GM18498 (cell line): ENCODE measurements around the gene DSE.

ENCODE experiments used
- ATAC-seq: cut with Tn5 transposase; IDR thresholded peaks from one replicate; pipeline ENCODE4 v1.9.1; 2021; ENCODE audit warnings: mild to moderate bottlenecking, moderate library complexity; ENCODE audit not compliant: unreplicated experiment

The DSE gene

DNA sequence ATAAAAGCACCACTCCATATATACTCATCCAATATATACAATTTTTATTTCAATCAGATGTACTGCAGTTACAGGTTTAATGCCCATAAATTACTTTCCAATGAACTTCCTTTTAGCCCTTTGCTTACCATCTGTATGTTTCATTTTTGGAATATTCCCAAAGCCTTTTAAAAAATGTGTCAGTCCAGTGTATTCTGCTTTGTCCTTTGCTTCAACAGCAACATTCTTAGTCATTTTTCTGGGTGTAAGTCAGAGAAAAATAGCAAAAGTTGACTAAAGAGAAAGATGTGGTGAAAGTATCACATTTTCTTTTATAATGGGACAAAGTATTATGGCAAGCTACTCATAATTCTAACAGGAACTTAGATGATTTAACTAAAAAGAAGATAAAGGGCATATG, 15.2 kb downstream of the DSE start:
- ATAC-seq = no peak

DNA sequence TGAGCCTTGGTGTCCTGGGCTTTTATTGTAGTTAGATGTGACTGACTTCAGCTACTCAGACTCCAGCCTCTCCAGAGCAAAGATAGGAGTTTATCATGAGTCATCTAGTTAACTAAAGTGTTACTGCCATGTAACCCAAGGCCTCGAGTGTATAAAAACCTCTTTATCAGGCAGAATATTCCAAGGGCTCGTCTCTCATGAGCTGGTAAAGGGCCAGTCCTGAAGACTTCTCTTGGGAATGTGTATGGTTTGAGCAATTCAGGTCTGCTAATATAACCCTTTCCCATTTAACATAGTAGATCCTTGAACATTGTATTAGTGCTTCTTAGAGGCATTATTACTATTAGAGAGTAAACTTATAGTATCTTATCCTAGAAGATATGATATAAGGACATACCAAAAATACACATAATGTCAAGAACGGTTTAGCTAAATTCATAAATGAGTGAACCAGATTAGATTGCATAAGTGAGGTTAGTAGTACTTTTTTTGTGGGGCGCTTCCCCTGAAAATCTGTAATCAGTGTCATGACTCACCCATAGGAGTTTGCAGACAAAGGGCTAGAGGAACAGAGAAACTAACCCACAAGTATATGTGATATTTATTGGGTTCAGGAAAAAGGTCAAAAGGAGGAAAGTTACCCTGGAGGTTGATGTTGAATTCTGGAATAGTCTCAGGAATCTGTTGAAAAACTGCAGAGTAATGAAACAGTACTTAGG, 16.0 kb downstream of the DSE start:
- ATAC-seq = peak; percentile 38

DNA sequence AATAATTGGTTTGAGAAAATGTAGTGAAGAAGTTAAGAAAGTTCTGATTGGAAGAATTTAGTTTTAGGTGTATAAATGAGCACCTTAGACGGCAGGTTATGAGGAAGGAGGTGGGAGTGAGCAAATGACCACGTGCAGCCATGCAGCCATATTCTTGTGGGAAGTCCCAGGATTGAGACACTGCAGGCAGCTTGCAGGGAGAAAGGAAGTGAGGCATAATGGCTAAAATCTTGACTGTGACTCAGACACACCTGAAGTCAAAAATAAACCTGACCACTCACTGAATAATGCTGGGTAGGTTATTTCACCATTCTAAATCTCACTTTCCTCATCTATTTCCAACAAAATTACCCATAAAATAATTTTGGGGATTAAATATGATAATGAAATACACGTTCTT, 16.6 kb downstream of the DSE start:
- ATAC-seq = peak; percentile 51

DNA sequence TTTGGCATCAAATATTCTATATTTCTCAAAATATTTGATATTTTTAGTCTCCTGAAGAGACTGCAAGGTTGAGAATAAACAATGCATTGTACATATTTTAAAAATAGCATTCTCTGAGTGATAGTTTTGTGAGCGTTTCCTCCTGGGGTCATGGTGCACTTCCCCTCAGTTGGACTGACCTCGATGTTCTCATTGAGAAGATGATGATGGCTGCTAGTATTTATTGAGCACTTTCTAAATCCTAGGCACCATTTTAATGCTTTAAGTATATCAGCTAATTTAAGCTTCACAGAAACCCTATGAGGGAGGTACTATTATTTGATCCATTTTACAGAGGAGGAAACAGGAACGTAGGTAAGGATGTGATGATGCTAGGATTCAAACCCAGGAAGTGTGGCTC, 18.2 kb downstream of the DSE start:
- no peak for ATAC-seq

DNA sequence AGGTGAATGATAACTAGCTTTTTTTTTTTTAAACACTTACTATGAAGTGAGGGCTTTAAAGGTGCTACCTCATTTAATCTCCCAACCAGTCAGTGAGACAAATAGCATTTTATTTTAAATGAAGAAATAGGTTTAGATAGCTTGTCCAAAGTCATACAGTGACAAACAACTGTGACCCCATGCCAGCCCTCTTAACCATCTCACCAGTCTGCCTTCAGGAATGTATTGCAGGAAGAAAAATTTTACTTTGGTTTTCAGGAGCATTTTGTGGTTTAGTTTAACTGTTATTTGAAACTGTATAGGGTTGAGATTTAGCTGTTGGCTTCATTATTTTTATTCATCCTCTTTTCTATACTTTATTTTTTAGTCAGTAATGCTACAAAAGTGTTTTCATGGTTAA, 18.6 kb downstream of the DSE start:
- no peak for ATAC-seq

DNA sequence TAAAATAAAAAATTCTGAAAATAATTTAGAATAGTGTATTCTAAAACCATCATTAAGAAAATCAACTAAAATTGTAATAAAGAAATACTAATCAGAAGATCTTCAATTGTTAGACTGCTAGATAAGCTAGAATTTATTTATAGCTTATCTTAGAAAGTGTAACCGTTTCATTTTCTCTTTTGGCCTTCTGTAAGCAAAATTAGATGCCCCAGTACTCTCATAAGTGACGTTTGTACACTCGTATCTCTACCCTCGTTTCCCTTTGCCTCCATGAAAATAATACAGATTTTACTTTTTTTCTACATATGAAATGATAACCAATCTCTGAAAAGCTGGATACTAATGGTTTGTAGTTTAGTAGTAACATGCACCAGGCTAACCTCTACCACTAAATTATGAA, 19.8 kb downstream of the DSE start:
- ATAC-seq = peak; percentile 52

DNA sequence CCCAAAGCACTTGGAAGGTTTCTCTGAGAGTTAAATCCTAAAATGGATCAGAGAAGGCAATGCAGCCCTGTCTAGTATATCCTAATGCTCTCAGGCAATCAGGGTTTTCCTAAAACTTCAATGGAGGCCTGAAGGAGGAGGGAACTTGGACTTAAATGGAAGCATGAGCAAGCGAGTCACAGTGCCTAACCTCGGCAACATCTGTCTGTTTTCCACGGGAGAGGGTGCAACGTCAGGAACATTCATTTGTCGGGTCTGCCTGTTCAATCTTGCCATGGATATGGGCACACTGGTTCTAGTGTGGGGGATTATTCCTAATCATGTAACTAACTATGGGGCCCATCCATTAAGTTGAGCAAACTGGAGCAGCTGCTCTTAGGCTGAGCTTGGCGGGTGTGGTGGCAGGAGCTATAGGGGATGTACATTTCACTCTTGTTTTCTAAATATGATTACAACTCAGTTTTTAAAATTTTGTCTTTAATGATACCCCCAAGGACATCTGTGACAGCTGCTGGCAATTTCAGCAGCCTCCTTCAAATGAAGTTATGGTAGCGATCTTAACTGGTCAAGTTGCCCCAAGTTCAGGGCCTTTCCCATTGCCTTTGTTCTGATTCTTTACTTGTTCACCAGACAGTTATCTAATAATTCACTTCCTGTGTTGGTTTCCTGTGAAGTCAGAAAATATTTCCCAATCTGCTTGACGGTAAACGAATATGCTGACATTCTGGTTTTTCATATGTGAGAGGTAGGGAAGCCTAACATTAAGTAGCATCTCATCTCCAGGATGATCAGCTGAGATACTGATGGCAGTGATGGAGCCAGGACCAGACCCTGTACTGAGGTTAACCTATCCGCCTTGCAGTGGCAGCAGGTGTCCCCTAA, 21.6 kb downstream of the DSE start:
- no peak for ATAC-seq

DNA sequence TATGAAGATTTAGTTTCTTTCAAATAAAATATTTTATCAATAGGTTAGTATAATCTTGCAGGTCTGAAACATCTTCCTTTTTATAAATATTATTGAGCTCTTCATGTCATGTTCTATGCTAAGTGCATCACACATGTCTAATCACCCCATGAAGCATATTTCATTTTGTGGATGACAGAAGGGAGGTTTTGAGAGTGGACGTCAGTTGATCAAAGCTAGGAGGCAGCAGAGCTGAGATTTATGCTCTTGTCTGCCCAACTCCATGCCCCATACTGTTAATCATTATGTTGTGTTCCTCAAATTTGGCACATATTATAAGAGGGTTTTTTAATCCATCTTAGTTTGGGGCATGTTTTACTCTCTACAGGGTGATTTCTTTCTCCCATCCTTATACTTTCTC, 22.7 kb downstream of the DSE start:
- peak; percentile 33 for ATAC-seq

DNA sequence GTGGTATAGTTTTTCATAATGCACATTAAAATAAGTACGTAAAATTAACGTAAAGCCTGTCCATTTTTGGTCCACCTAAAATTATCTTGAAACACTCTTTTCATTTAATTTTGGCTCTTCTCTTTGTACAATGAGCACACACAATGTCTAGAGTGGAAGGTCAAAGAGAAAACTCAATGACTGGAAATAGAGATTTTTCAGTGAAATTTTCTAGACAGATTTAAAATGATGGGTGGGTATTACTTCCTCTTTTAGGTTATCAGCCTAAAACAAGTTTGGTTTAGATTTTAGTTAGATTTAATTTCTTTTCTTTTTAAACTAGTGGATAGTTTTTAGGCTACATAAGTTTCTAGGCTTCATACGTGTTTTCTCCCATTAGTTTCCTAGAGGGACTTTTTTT, 24.9 kb downstream of the DSE start:
- peak; percentile 43 for ATAC-seq

DNA sequence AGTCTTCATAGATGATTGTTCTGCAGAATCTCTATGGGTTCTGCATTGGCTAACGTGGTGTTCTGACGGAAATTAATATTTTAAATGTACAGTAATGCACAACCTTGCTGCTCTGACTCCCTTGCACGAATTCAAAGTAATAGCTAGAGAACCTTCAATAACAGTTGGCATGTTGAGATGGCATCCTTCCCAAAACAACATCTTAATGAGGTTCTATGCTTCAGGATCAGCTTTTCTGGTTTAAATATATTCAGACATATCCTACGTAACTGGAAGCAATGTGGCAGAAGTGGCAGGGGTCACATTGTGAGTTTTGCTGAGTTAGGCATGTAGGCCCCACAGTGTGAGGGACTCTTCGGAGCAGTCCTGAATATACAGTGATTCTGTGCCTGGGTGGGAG, 25.7 kb downstream of the DSE start:
- ATAC-seq = no peak

DNA sequence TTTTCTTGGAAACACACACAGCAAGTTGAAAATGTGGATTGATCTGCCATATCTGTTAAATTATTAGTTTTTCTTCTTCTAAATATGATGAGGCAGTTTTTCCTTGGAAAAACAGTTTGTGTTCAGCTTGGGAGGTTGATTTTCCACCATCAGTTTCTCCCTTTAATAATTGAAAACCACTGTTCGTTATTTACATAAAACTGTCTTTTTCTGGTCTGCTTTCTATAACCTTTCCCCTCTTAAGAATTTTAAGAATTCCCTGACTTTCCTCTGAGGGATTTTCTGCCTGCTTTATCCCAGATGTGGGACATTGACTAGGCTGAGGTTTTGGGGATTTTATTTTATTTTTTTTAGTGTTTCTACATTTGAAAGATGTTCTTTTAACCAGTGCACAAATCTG, 27.2 kb downstream of the DSE start:
- no peak for ATAC-seq

DNA sequence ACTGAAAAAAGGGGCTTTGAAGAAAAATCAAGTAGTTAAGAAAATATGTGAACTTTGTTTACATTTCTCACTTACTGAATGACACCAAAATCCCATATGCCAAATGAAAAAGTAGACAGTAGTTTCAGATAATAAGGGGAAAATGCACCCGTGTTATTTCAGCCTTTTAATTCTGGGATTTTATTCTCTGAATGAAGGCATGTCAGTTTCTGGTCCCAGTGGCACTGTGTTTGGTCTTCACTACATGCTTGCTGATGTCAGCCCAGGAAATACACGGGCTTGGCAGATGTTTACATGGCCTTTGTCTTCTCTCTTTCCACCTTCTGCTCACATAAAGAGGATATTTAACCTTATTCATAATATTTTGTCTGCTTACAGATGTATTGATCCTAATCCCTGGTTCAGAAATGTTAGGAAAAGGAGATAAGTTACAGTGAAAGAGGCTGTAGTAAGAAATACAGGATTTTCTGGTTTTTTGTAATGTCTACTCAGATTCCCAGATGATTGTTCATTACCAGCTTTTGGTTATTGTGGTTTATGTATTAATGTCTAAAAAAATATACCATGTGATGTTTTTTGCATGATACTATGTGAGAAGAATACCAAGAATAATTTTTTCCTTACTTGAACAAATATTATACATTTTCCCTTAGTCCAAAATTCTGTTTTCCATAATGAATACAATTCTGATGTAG, 27.7 kb downstream of the DSE start:
- ATAC-seq = no peak

DNA sequence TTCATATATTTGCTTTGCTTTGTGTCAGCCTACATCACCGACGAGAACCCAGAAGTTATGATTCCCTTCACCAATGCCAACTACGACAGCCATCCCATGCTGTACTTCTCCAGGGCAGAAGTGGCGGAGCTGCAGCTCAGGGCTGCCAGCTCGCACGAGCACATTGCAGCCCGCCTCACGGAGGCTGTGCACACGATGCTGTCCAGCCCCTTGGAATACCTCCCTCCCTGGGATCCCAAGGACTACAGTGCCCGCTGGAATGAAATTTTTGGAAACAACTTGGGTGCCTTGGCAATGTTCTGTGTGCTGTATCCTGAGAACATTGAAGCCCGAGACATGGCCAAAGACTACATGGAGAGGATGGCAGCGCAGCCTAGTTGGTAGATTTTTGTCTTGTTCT, 28.5 kb downstream of the DSE start:
- no peak for ATAC-seq

DNA sequence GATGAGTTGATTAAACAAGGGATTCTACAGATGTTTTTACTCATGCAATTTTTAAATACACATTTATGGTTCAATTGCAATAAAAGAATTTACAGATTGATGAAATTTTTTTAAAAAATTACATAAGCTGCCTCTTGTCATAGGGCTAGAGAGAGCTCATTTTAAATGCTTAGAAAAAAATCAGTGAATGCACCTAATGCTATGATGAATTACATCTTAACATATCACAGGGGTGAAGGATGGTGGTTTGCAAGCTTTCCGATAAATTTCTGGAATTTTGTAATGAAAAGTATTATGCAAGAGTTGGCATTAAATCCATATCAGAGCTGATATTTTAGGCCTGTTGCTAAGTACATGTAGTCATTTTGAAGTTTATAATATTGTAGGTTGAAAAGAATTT, 29.6 kb downstream of the DSE start:
- ATAC-seq = no peak

DNA sequence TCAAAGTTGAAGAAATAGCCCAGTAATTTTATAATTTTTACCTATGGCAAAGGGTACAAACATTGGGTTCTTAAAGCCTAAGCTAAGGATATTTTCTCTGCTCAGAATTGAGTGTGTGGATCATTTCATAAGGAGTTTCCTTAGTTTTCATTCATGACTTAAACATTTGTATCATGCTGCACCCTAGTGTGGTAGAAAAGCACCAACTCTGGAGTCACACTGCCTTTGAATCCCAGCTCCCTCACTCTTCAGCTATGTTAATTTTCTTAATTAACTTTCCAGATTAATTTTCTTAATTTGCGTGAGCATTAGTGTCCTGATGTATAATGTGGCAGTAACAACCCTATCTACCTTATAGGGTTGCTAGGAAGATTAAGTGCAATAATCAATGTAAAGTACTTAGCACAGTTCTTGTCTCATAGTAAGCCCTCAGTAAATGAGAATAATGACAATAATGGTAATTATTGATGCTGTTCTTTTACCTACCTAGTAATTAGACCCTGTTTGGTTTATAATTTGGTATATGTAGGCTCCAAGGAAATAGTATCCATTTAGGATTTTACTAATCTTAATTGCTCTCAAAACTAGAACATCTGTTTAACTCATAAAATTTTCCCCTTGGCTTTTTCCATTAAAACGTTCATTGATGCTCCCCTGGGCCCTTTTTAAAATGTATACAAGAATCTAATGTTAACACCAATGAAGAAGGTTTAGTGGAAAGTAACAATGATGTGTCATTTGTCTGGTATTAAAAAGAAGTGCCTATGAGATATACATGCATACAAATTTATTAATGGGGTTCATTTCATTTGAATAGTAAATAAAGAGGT, 31.6 kb downstream of the DSE start:
- ATAC-seq = no peak

DNA sequence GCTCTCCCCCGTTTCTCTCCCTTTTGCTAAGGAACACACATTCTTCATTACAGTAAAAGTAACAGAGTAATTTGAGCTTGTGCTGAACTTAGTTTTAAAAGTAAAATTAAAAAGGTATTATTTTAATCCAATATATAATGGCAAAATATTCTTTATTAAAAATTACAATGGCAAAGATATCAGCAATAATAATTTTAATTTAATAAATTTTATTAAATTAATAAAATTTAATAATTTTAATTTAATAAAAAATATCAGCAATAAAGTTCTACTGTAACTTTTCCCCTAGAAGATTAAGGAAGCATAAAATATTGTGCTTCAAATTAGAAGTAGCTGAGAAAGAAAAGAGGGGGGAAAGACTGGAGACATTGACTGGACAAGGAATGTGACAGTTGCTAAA, 32.5 kb downstream of the DSE start:
- no peak for ATAC-seq

DNA sequence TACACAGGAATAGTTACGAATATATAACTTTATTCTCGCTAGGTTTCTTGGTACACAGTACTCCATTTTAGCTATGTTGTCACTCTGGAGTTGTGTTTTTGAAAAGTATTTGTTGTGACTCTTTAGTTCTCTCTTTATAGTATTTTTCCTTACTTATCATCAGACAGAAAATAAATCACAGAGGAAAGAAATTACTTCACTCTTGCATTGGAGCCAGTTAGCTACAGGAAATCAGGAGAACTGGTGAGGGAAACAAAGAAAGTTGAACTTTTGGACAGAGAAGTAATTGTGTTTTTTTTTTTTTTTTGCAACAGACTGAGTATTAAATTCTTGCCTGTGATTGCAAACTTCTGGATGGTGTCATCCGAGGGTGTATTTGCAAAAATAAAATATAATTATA, 33.9 kb downstream of the DSE start:
- ATAC-seq = no peak

DNA sequence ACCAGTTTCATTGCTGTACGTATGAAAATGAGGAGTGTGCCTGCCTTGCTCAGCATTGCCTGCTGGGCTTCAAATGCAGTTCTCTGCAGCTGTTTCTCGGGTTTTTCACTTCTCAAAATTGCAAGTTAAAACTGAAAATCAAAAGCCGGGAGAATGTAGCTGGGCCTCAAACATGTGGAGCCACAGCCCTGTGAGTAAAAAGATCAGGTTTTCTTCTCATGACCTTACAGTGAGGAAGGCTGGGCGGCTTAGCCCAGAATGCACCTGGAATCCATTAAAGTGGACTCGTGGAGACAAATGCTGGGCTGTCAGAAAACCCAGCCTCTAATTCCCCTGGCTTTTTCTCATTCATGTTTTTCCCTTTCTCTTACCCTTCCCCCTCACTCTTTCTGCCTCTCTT, 34.4 kb downstream of the DSE start:
- ATAC-seq = peak; percentile 68

DNA sequence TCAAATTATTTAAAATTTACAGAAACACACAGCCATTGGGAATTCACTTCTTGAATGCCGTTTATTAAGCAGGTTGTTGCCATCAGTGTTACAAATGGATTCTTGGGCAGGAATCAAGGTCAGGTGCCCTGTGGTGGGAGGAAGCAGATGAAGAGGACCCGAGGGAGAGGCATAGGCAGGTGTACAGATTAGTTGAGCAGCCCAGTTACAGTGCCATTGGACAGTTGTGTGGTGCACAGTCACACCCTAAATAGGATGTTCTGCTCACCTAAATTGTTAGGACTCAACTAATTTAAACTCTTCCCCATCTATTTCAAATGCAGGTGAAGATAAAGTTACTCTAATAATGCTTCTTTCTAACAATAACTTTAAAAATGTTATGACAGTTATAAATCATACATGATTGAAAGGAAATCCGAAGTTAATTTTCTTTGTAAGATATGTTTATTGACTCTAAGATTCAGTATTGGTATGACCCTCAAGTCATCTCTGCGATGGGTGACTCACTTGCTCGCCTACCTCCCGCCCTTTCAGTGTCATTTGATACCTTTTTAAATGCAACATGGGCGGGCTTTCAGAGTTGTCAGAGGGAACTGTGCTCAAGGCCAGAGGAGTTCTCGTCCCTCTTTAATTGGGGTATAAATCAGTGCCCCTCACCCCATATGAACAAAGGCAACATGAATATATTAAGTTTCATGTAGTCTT, 35.1 kb downstream of the DSE start:
- no peak for ATAC-seq

DNA sequence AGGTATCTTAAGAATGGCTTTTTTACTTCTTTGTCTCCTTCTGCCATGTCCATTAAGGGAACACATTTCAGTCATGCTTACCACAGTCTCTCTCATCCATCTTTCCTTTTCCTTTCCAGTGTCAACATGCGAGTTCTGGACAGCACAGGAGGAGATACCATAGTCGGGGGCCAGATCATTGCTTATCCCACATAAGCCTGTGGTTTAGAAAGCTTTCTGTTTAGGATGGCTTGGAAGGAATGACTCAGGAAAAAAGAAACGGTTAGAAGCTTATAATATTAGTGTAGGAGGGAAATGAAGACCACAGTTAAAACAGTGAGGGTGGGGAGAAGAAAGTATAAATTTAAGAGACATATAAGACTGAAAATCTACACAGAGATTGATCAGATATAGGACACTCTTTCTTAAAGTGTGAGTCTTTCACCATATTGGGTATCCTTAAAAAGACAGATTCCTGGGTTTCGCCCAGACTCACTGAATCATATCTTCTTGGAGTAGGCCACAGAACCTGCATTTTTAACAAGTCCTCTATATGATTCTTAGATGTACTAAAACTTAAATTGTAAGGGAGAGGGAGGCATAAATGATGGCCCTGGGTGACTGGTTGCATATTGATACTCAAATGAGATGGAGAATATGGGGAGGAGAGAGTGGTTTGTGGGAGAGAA, 36.1 kb downstream of the DSE start:
- ATAC-seq = no peak
